ENCODE measurements around the gene KCNC4.

KCNC4 gene

DNA sequence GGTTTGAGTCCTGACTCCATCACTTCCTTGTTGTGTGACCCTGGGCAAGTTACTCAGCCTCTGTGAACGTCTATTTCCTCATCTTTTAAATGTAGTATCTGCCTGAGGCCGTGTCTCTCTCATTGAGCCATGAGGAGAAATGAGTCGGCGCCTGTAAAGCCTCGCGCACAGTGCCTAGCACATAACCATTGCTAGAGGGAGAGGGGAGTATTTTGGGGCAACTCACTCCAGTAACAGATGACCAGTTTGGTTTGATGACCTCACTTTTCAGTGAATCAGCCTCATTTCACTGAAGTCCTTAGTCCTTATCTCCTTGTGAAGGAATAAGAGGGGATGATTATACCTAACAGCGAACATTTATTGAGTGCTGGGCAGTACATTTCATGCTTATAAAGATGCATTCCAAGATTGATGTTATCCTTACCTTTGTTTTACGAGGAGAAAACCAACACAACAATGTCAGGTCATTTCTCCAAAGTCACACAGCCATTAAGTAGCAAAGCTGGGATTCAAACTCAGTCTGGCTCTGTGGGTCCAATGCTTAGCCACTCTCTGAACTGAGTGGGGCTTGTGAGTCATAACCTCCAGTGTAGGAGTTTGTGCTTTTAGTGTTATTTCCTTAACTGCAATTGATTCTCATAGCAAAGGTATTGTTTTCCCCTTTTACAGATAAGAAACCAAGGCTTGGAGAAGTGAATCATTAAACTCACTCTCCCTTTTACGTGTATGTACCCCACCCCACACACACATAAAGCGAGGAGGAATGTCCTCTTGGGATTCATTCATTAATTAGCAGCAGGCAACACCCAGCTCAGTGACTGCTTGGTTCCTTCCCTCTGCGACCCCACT lies 25.9 kb downstream of the KCNC4 start:
- in situ Hi-C loops (cut with HindIII; ENCODE audit: low pct_ligation_motif_present, low sequenced_read_pairs), result no loop called here
- peak; percentile 45 for DNase-seq
- Histone ChIP-seq H3K4me3 (ENCODE audit: low read depth, low read length) (no peak overlapping the region), H3K27ac (no peak overlapping the region), H3K27me3 (replicated peaks) (no peaks in the 10 kb centered on the region), H3K36me3 (replicated peaks) (no peaks in the 10 kb centered on the region)
- TF ChIP-seq CTCF (IDR thresholded peaks at IDR 0.05; ENCODE audit: low read depth, low read length, missing control alignments), result no peak

- no peak for TF ChIP-seq CTCF (IDR thresholded peaks at IDR 0.05; ENCODE audit: low read depth, low read length, missing control alignments)
- in situ Hi-C loops (cut with HindIII; ENCODE audit: low pct_ligation_motif_present, low sequenced_read_pairs), result no loop called here
These were observed 27.5 kb downstream of the KCNC4 start for GRCh38 chr1:110237386-110238152.

GRCh38 chr1:110239441-110240430 lies 29.6 kb downstream of the KCNC4 start:
- TF ChIP-seq CTCF (IDR thresholded peaks at IDR 0.05; ENCODE audit: low read depth, low read length, missing control alignments), result no peak
- H3K27ac ChIP-seq, result no peak overlapping the region
- in situ Hi-C loops (cut with HindIII; ENCODE audit: low pct_ligation_motif_present, low sequenced_read_pairs), result no loop called here
- peaks cover 3% of the 10 kb centered on the region for H3K27me3 ChIP-seq (replicated peaks)
- H3K36me3 ChIP-seq (replicated peaks), result no peaks in the 10 kb centered on the region
- no peak for DNase-seq
- no peak overlapping the region for H3K4me3 ChIP-seq (ENCODE audit: low read depth, low read length)

More at GRCh38 chr1:110237386-110238152, 27.5 kb downstream of the KCNC4 start:
- Histone ChIP-seq H3K36me3 (replicated peaks) (no peaks in the 10 kb centered on the region), H3K27me3 (replicated peaks) (no peaks in the 10 kb centered on the region), H3K4me3 (ENCODE audit: low read depth, low read length) (no peak overlapping the region), H3K27ac (no peak overlapping the region)
- no peak for DNase-seq

GRCh38 chr1:110240476-110241210 lies 30.5 kb downstream of the KCNC4 start:
- TF ChIP-seq CTCF (IDR thresholded peaks at IDR 0.05; ENCODE audit: low read depth, low read length, missing control alignments), result no peak
- in situ Hi-C loops (cut with HindIII; ENCODE audit: low pct_ligation_motif_present, low sequenced_read_pairs), result no loop called here

DNA sequence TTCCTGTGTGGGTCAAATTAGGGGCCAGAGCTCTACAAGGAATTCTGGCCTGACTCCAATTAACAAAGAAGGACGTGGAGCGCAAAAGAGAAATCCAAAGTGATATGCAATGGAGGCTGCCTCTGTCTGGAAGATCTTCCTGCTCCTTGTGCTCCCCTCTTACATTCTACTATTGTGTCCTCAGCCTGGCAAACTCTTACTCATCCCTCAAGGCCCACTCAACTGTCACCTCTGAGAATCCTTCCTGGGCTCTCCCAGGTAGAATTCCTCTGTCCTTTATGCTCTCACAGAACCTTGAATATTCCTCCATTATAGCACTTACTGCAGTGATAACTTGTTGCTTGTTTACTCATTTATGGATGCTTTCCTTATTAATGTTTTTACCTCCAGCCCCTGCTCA lies 31.4 kb downstream of the KCNC4 start:
- DNase-seq, result no peak
- TF ChIP-seq CTCF (IDR thresholded peaks at IDR 0.05; ENCODE audit: low read depth, low read length, missing control alignments), result no peak
- Histone ChIP-seq H3K4me3 (ENCODE audit: low read depth, low read length) (no peak overlapping the region), H3K36me3 (replicated peaks) (no peaks in the 10 kb centered on the region), H3K27me3 (replicated peaks) (peaks cover 5% of the 10 kb centered on the region), H3K27ac (no peak overlapping the region)
- in situ Hi-C loops (cut with HindIII; ENCODE audit: low pct_ligation_motif_present, low sequenced_read_pairs), result no loop called here

More at GRCh38 chr1:110240476-110241210, 30.5 kb downstream of the KCNC4 start:
- Histone ChIP-seq H3K27me3 (replicated peaks) (peaks cover 4% of the 10 kb centered on the region), H3K4me3 (ENCODE audit: low read depth, low read length) (no peak overlapping the region), H3K36me3 (replicated peaks) (no peaks in the 10 kb centered on the region), H3K27ac (no peak overlapping the region)
- DNase-seq, result no peak

Measured in brain microvascular endothelial cell (primary cell).